Neuronal stem cell (in vitro differentiated cells): ENCODE data around the gene PSMB11.

ENCODE experiments used
- DNase-seq: peaks from one replicate; pipeline ENCODE4 v3.0.0-alpha.2; 2013; ENCODE audit warnings: low spot score
- H2AFZ ChIP-seq: one replicate; pipeline ENCODE4 v1.6.1; 2013; ENCODE audit warnings: mild to moderate bottlenecking, low read length, inconsistent platforms
- H2AK5ac ChIP-seq: 2 replicates; pipeline ENCODE4 v1.6.1; 2013; ENCODE audit warnings: low read depth, mild to moderate bottlenecking, inconsistent platforms, low read length, moderate library complexity, mixed read lengths
- H2BK120ac ChIP-seq: 2 replicates; pipeline ENCODE4 v1.6.1; 2013; ENCODE audit warnings: low read depth, mild to moderate bottlenecking, inconsistent platforms, low read length, moderate library complexity, mixed read lengths
- H2BK12ac ChIP-seq: one replicate; pipeline ENCODE4 v1.6.1; 2013; ENCODE audit warnings: low read length, inconsistent platforms
- H2BK15ac ChIP-seq: 2 replicates; pipeline ENCODE4 v1.6.1; 2013; ENCODE audit warnings: mild to moderate bottlenecking, low read length, inconsistent platforms, mixed read lengths
- H2BK5ac ChIP-seq: one replicate; pipeline ENCODE4 v1.6.1; 2013; ENCODE audit warnings: inconsistent platforms, mild to moderate bottlenecking, low read length, moderate library complexity
- H3K14ac ChIP-seq: one replicate; pipeline ENCODE4 v1.6.1; 2013; ENCODE audit warnings: low read length, inconsistent platforms
- H3K18ac ChIP-seq: 2 replicates; pipeline ENCODE4 v1.6.1; 2013; ENCODE audit warnings: low read length, inconsistent platforms
- H3K23ac ChIP-seq: 2 replicates; pipeline ENCODE4 v1.6.1; 2013; ENCODE audit warnings: low read depth, mild to moderate bottlenecking, mixed read lengths, low read length, inconsistent platforms; ENCODE audit not compliant: poor library complexity
- H3K27ac ChIP-seq: replicated peaks from 3 replicates; pipeline ENCODE4 v1.5.1; 2013; ENCODE audit warnings: low read length, inconsistent platforms
- H3K27me3 ChIP-seq, 3 experiments: 2 replicates each; pipeline ENCODE4 v1.6.1; 2013; ENCODE audit warnings: low read length in 3 of 3, mild to moderate bottlenecking in 2 of 3, inconsistent platforms in 1 of 3, low read depth in 1 of 3, mixed read lengths in 1 of 3, moderate library complexity in 1 of 3; ENCODE audit not compliant: control insufficient read depth in 3 of 3, insufficient read depth in 3 of 3
- H3K36me3 ChIP-seq, 2 donors: replicated peaks in 1 of 2; 2 replicates each; pipeline ENCODE4 v1.6.1; 2013; ENCODE audit warnings: low read length in 2 of 2; ENCODE audit not compliant: control insufficient read depth in 2 of 2, insufficient read depth in 2 of 2
- H3K4ac ChIP-seq: 2 replicates; pipeline ENCODE4 v1.6.1; 2013; ENCODE audit warnings: inconsistent platforms, mild to moderate bottlenecking, low read length, moderate library complexity
- H3K4me1 ChIP-seq, 2 donors: 1 replicate in 1 of 2; 2 replicates in 1 of 2; pipeline ENCODE4 v1.6.1; 2013; ENCODE audit warnings: low read length in 2 of 2, low read depth in 1 of 2; ENCODE audit not compliant: control insufficient read depth in 2 of 2, insufficient read depth in 1 of 2
- H3K4me2 ChIP-seq: one replicate; pipeline ENCODE4 v1.6.1; 2013; ENCODE audit warnings: mild to moderate bottlenecking, low read length, inconsistent platforms; ENCODE audit not compliant: insufficient read depth, poor library complexity, severe bottlenecking
- H3K4me3 ChIP-seq, 2 donors: 2 replicates each; pipeline ENCODE4 v1.5.1; 2013; ENCODE audit warnings: low read length in 2 of 2, mild to moderate bottlenecking in 2 of 2, inconsistent platforms in 1 of 2, moderate library complexity in 1 of 2
- H3K79me1 ChIP-seq: one replicate; pipeline ENCODE4 v1.6.1; 2013; ENCODE audit warnings: low read depth, mild to moderate bottlenecking, inconsistent platforms, low read length, moderate library complexity
- H3K9ac ChIP-seq: one replicate; pipeline ENCODE4 v1.6.1; 2013; ENCODE audit warnings: mild to moderate bottlenecking, low read depth, low read length, inconsistent platforms; ENCODE audit not compliant: poor library complexity
- H3K9me3 ChIP-seq, 2 donors: replicated peaks in 1 of 2; 2 replicates each; pipeline versions ENCODE3 to v1.6.1; 2013; ENCODE audit warnings: low read length in 2 of 2, mild to moderate bottlenecking in 2 of 2, inconsistent platforms in 1 of 2, low read depth in 1 of 2, mixed read lengths in 1 of 2, moderate library complexity in 1 of 2; ENCODE audit not compliant: control insufficient read depth in 2 of 2, insufficient read depth in 1 of 2
- H4K8ac ChIP-seq: one replicate; pipeline ENCODE4 v1.6.1; 2013; ENCODE audit warnings: low read depth, mild to moderate bottlenecking, inconsistent platforms, low read length, moderate library complexity
- H4K91ac ChIP-seq: one replicate; pipeline ENCODE4 v1.6.1; 2013; ENCODE audit warnings: low read length, low read depth, mild to moderate bottlenecking, inconsistent platforms; ENCODE audit not compliant: poor library complexity
- WGBS, 2 donors: extraction: QIAGEN DNeasy Blood & Tissue Kit; methylation state at CpG; one replicate each; pipeline ENCODE4 v1.1.7; 2013; ENCODE audit warnings: missing lambda C conversion rate in 2 of 2, mixed read lengths in 1 of 2; ENCODE audit not compliant: insufficient read length in 2 of 2, insufficient replicate concordance in 1 of 2; ENCODE audit errors: extremely low coverage in 2 of 2; 5-methylcytosine and 5-hydroxymethylcytosine counted together

The PSMB11 gene

DNA sequence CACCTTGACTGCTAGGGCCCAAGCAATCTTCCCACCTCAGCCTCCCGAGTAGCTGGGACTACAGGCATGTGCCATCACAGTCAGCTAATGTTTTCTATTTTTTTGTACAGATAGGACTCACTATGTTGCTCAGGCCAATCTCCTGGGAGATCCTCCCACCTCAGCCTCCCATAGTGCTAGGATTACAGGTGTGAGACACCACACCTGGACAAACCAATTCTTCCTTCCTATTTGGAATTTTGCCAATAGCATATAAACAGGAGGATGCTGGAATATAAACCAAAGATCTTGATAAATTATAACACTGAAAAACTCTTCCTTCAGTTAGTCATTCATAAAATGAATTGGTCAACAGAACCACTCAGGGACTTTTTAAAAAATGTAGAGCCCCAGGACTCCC, 44.6 kb downstream of the PSMB11 start:
- Histone ChIP-seq H3K4me2 (no peak overlapping the region), H4K91ac (no peak overlapping the region), H3K14ac (no peak overlapping the region), H2BK15ac (no peak overlapping the region), H3K23ac (no peak overlapping the region), H2AFZ (no peak overlapping the region), H2AK5ac (no peak overlapping the region), H3K9ac (no peak overlapping the region), H3K4me1 (no peaks in the 10 kb centered on the region), H3K9me3 (no peaks in the 10 kb centered on the region), H3K27ac (no peak overlapping the region), H3K36me3 (peaks cover 25 to 99% of the 10 kb centered on the region in 2 donors), H3K27me3 (no peaks in the 10 kb centered on the region), H3K4me3 (no peak overlapping the region), H3K18ac (no peak overlapping the region), H2BK5ac (no peak overlapping the region), H3K79me1 (no peaks in the 10 kb centered on the region), H2BK12ac (no peak overlapping the region), H3K4ac (no peak overlapping the region), H4K8ac (no peak overlapping the region), H2BK120ac (no peak overlapping the region)
- no peak for DNase-seq
- no CpG with 5 or more reads among the region's 1 CpG for WGBS, 2 donors

DNA sequence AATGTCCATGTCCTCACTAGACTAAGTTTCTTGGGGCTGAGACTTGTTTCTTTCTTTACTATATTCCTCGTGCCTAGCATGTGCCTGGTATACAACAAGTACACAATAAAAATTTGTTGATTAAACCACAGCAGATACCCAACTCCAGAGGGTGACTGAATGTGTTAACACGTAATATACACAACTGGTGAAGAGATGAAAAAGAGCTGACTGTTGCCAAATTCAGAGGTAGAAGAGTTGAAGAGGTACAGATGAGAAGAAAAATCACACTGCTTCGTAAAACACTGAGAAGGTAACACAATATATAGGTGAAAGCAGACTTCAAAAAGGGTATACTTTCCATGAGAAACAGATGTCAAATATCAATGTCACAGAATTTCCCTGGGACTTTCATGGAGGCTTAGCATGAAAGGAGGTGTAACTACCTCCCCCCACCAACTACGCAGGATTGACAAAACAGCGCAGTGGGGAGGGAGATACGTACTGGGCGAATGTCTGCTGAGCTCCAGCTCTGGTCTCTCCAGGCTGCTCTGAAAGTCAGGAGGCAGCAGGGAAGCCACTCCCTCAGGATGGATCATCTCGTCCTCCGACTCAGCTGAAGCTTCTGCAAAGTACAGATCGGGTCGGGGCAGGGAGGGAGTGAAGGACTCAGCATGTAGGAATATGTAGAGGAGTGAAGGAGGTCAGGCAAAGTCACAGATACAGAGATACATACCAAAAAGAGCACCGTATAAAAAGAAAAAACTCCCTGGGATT, 47.7 kb downstream of the PSMB11 start:
- H2BK120ac ChIP-seq: no peak overlapping the region
- H3K79me1 ChIP-seq: no peaks in the 10 kb centered on the region
- H3K27ac ChIP-seq: no peak overlapping the region
- no peaks in the 10 kb centered on the region for H3K9me3 ChIP-seq
- H3K36me3 ChIP-seq: peaks cover 24 to 90% of the 10 kb centered on the region in 2 donors
- no peak overlapping the region for H3K9ac ChIP-seq
- no peaks in the 10 kb centered on the region for H3K27me3 ChIP-seq
- no peak overlapping the region for H2AFZ ChIP-seq
- no peak overlapping the region for H2BK12ac ChIP-seq
- DNase-seq: no peak
- no peak overlapping the region for H3K18ac ChIP-seq
- no peak overlapping the region for H2BK15ac ChIP-seq
- H3K4me3 ChIP-seq: no peak overlapping the region
- H3K23ac ChIP-seq: peak overlapping the region; percentile 22
- H2AK5ac ChIP-seq: no peak overlapping the region
- no CpG with 5 or more reads among the region's 12 CpGs for WGBS, 2 donors
- no peak overlapping the region for H3K4me2 ChIP-seq
- no peak overlapping the region for H4K8ac ChIP-seq
- H3K4ac ChIP-seq: no peak overlapping the region
- H4K91ac ChIP-seq: no peak overlapping the region
- H2BK5ac ChIP-seq: no peak overlapping the region
- no peak overlapping the region for H3K14ac ChIP-seq
- H3K4me1 ChIP-seq: peaks cover 2 to 3% of the 10 kb centered on the region in 2 donors

DNA sequence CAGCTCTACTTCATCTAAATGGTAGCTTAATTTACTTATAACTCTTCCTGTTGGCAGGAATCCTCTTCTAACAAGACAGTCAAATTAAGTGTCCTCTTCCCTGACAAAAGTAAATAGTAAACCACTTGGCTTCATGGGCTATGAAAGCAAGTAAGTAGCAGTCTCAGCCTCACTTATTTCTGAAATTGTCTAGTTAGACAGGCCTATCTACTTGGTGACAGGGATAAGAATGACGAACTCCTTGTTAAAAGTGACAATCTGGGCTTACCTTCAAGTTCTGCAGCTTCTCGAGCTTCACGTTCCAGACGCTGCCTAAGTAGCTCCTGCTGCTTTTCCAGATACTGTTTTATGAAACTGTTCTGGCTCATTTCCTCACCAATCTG, 48.2 kb downstream of the PSMB11 start:
- Histone ChIP-seq H2AFZ (no peak overlapping the region), H4K91ac (no peak overlapping the region), H3K27ac (no peak overlapping the region), H3K9me3 (no peaks in the 10 kb centered on the region), H2BK120ac (no peak overlapping the region), H3K27me3 (no peaks in the 10 kb centered on the region), H3K4me2 (no peak overlapping the region), H4K8ac (no peak overlapping the region), H3K36me3 (peaks cover 24 to 84% of the 10 kb centered on the region in 2 donors), H3K18ac (no peak overlapping the region), H3K9ac (no peak overlapping the region), H2AK5ac (no peak overlapping the region), H2BK5ac (no peak overlapping the region), H3K23ac (no peak overlapping the region), H3K4ac (no peak overlapping the region), H3K79me1 (no peaks in the 10 kb centered on the region), H3K4me3 (no peak overlapping the region), H3K14ac (no peak overlapping the region), H3K4me1 (peaks cover 2 to 3% of the 10 kb centered on the region in 2 donors), H2BK15ac (no peak overlapping the region), H2BK12ac (no peak overlapping the region)
- WGBS, 2 donors: no CpG with 5 or more reads among the region's 4 CpGs
- DNase-seq: no peak

DNA sequence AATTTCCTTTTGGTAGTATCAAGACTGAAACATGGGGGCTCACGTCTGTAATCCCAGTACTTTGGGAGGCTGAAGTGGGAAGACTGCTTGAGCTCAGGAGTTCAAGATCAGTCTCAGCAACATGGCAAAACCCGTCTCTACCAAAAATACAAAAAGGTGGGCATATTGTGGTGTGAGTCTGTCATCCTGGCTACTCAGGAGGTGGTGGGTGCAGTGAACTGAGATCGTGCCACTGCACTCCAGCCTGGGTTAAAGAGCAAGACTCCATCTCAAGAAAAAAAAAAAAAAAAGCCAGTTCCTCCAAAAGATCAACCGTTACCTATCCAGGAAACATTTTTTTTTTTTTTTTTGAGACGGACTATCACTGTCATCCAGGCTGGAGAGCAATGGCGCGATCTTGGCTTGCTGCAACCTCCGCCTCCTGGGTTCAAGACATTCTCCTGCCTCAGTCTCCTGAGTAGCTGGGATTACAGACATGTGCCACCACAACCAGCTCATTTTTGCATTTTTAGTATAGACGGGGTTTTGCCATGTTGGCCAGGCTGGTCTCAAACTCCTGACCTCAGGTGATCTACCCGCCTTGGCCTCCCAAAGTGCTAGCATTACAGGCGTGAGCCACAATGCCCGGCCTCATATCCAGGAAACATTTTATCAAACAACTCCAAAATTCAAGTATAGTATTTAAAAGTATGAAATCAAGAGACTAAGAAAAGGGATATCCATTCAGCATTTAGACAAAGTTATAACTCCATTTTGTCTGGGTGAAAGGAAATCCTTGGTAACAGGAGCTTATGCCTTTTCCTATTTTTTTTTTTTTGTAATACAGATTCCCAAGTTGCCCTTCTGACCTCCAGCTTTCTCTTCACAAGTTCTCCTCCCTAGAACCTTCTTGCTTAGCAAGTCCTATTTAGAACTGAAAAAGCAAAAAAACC, 49.5 kb downstream of the PSMB11 start:
- no peaks in the 10 kb centered on the region for H3K79me1 ChIP-seq
- H2BK15ac ChIP-seq: no peak overlapping the region
- H2BK120ac ChIP-seq: no peak overlapping the region
- H4K91ac ChIP-seq: no peak overlapping the region
- no peak overlapping the region for H3K14ac ChIP-seq
- no peak overlapping the region for H4K8ac ChIP-seq
- H3K4me3 ChIP-seq: no peak overlapping the region
- WGBS, 2 donors: no CpG with 5 or more reads among the region's 12 CpGs
- no peak overlapping the region for H3K4ac ChIP-seq
- H2AK5ac ChIP-seq: no peak overlapping the region
- H3K23ac ChIP-seq: no peak overlapping the region
- H3K27ac ChIP-seq: no peak overlapping the region
- no peak overlapping the region for H3K9ac ChIP-seq
- H3K18ac ChIP-seq: no peak overlapping the region
- no peak overlapping the region for H2BK12ac ChIP-seq
- H3K4me1 ChIP-seq: peaks cover 2 to 3% of the 10 kb centered on the region in 2 donors
- DNase-seq: no peak
- no peaks in the 10 kb centered on the region for H3K9me3 ChIP-seq
- H2BK5ac ChIP-seq: no peak overlapping the region
- no peaks in the 10 kb centered on the region for H3K27me3 ChIP-seq
- peaks cover 14 to 71% of the 10 kb centered on the region in 2 donors for H3K36me3 ChIP-seq
- no peak overlapping the region for H2AFZ ChIP-seq
- H3K4me2 ChIP-seq: no peak overlapping the region
